GM13977 (cell line): Measurements from ENCODE around the gene HMGN4.
A peak's percentile ranks its signal among the peaks of the same experiment; 100 is the strongest.

Source experiments
- DNase-seq: peaks from one replicate; pipeline ENCODE4 v3.0.0; 2012; ENCODE audit warnings: low spot score
- in situ Hi-C: fragments of 300-500 bp; cut with MboI; formaldehyde crosslinking; loops from one replicate; pipeline ENCODE4 v1.12.0; 2022; ENCODE audit warnings: low sequenced_read_pairs, low pct_unique_long_range_greater_than_20kb, mixed read lengths, inconsistent platforms; ENCODE audit not compliant: unreplicated experiment
- TF ChIP-seq, protein P1 (sequence below): IDR thresholded peaks from 2 replicates; pipeline ENCODE4 v1.5.1; 2012; ENCODE audit warnings: mild to moderate bottlenecking, control low read depth; ENCODE audit not compliant: insufficient read depth; ENCODE audit errors: extremely low read depth, missing control alignments

Gene HMGN4

DNA sequence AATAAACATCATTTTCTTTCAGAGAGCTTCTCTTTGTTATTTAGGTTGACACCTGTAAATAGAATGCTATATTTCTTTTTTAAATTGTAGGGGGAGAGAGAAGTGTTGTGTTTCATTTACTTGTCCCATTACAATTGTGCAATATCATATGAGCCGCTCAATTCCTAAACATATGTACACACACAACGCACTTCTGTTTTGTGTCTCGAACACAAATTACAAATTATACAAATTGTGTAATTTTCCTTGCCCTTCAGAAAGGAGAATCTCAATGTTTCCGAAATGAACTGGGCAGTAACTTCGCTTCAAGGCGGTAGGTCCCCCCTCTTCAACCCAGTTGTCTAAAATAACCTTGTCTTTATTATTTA, 55.9 kb downstream of the HMGN4 start:
- TF ChIP-seq, protein P1, sequence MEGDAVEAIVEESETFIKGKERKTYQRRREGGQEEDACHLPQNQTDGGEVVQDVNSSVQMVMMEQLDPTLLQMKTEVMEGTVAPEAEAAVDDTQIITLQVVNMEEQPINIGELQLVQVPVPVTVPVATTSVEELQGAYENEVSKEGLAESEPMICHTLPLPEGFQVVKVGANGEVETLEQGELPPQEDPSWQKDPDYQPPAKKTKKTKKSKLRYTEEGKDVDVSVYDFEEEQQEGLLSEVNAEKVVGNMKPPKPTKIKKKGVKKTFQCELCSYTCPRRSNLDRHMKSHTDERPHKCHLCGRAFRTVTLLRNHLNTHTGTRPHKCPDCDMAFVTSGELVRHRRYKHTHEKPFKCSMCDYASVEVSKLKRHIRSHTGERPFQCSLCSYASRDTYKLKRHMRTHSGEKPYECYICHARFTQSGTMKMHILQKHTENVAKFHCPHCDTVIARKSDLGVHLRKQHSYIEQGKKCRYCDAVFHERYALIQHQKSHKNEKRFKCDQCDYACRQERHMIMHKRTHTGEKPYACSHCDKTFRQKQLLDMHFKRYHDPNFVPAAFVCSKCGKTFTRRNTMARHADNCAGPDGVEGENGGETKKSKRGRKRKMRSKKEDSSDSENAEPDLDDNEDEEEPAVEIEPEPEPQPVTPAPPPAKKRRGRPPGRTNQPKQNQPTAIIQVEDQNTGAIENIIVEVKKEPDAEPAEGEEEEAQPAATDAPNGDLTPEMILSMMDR = no peak
- in situ Hi-C loops = no loop called here
- no peak for DNase-seq

DNA sequence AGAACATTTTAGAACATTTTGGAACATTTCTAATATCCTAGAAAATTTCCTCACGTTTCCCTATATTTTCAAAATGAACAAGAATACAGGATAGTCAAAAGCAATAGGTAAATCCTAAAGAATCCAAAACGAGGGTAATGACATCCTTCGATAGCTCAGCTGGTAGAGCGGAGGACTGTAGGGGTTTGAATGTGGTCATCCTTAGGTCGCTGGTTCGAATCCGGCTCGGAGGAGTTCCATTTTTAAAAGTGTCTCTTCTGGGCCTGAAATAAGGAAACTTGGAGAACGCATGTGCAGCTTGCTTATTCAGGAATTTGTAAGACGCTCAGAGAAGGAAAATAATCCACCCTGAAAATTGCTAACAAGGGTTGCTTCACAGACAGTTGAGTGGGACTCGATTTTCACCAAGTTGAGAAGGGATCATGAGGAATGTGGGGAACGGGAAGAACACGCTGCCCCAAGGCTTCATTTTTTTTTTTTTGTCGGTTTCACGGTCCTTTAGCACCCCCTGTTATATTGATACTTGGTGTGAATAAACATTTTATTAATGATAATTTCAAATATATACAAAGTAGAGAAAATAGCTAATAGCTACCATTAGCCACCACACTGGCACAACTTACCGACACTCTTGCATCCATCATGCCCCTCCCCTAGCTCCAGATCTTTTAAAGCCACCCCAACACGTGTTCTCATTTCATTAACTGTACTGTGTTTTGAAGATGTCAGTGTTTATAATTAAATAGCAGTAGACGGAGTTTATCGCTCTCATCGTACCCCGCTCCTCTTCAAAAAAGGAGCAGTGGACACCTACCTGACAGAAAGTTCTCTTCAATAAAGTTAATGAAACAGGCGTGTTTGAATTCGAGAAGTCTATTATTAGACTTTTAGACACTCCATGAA, 56.8 kb downstream of the HMGN4 start:
- TF ChIP-seq, protein P1 = no peak
- no peak for DNase-seq
- in situ Hi-C loops = no loop called here

DNA sequence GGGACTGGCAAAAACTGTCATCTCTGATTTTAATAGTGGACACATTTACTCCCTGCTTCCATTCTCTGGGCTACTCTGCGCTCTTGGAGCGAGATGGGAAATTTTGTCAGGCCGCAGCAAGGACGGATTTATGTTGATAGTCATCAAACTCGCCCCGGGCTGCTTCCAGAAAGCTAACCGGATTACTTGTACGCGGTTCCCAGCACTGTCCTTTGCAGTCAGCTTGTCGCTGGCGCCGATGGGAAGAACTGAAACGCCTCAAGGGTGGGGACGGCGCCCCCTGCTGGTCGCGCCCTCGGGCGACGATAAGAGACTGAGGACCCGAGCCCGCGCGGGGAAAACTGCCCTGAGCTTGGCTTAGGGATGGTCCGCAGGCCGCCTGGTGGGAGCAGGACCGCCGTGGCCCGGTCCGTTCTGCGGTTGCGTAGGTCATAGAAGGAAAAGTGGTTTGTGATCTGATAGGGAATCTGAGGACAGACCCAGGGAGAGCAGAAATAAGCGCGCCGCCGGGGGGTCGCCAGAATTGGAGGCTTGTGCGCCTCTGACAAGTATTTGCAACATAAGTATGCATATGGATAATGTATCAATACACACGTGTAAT, 57.6 kb downstream of the HMGN4 start:
- peak; percentile 74 for DNase-seq

More for the DNA sequence above, 57.6 kb downstream of the HMGN4 start:
- TF ChIP-seq, protein P1 = peak; percentile 95
- in situ Hi-C loops = no loop called here
